ENCODE data around the gene AKAP12.
A peak's percentile ranks its signal among the peaks of the same experiment; 100 is the strongest.
"Not testable (repeated sequence)": the region's sequence is repeated elsewhere in the genome, so short reads cannot be mapped to it uniquely, and the experiment has no call there.

Gene AKAP12

GRCh38 chr6:151315661-151316060 lies 75.9 kb downstream of the AKAP12 start:
- DNase-seq (ENCODE audit: low read depth), result not testable (repeated sequence)

GRCh38 chr6:151317103-151317994 lies 77.6 kb downstream of the AKAP12 start:
- no peak for DNase-seq (ENCODE audit: low read depth)

GRCh38 chr6:151317995-151318365 lies 78.2 kb downstream of the AKAP12 start:
- DNase-seq (ENCODE audit: low read depth), result no peak

DNA sequence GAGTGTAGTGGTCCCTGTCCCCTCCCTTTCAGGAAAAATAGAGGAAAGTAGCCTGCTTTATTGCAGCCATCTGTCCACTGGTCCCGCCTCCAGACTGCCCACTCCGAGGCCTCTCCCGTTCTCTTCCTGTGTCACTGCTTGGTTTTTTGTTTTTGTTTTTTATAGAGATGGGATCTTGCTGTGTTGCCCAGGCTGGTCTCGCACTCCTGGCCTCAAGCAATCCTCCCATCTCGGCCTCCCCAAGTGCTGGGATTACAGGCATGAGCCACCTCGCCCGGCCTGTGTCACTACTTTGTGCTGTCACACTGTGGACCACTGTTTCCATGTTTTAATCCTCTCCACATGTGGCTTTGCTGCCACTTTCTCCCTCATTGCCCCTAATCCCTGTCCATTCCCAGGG lies 80.4 kb downstream of the AKAP12 start:
- no peak for DNase-seq (ENCODE audit: low read depth)

DNA sequence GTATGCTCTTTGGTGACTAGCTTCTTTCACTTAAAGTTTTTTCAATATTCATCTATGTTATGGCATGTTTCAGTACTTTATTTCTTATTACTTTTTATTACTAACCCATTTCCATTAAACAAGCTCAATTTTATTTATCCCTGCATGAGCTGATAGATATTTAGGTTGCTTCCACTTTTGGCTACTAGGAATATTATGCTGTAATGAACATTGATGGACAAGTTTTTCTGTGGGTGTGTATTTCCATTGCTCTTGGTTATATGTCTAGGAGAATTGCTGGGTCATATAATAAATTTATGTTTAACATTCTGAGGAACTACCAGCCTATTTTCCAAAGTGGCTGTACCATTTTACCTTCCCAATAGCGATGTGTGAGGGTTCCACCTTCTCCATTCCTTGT lies 81.7 kb downstream of the AKAP12 start:
- no peak for DNase-seq (ENCODE audit: low read depth)

GRCh38 chr6:151322570-151322969 lies 82.8 kb downstream of the AKAP12 start:
- DNase-seq (ENCODE audit: low read depth), result no peak

GRCh38 chr6:151323791-151324487 lies 84.2 kb downstream of the AKAP12 start:
- peak; percentile 56 for DNase-seq (ENCODE audit: low read depth)

DNA sequence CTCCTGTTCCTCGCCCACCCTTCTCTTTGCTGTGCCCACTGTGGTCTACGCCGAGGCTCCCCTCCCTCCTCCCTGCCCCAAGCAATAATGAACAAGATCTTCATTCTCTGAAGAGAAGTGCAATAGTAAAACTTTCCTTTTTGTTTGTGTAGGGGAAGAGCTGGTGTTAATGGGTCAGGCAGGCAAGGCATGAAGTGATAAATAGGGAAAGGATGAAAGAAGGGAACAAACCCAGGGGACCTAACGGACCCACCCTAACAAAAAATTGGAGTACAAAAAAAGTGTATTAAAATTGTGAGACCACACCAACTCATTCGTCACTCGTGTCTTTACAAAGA lies 84.7 kb downstream of the AKAP12 start:
- no peak for DNase-seq (ENCODE audit: low read depth)

GRCh38 chr6:151325075-151326050 lies 85.6 kb downstream of the AKAP12 start:
- no peak for DNase-seq (ENCODE audit: low read depth)

GRCh38 chr6:151326116-151326825 lies 86.5 kb downstream of the AKAP12 start:
- no peak for DNase-seq (ENCODE audit: low read depth)

GRCh38 chr6:151327101-151327500 lies 87.3 kb downstream of the AKAP12 start:
- DNase-seq (ENCODE audit: low read depth), result no peak

DNA sequence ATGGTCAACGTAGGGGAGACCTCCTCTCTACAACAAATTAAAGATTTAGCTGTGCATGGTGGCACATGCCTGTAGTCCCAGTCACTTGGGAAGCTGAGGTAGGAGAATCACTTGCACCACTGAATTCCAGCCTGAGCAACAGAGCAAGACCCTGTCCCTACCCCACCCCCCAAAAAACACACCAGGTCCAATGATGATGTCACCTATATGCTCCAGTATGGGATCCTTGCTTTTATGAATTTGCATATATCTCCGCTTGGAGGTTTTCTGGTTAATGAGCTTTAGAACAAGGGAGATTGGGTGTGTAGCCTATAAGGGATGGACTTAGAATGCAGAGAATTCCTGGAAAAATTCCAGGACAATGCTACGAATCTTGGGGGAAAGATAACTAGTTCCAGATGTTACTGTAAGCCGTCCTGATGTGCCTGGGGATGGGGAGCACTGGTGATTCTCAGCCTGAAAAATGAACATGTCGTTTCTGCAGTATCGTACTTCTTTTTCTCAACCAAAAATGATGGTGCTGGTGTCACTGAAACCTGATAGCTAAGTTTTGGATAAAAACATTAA lies 90.4 kb downstream of the AKAP12 start:
- DNase-seq (ENCODE audit: low read depth), result no peak

DNA sequence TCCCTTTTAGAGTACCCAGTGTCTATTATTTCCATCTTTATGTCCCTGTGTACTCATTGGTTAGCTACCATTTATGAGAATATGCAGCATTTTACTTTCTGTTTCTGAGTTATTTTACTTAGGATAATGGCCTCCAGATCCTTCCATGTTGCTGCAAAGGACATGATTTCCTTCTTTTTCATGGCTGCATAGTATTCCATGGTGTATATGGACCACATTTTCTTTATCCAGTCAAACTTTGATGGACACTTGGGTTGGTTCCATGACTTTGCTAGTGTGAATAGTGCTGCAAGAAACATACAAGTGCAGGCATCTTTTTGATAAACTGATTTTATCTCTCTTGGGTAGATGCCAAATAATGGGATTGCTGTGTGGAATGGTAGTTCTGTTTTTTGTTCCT lies 96.2 kb downstream of the AKAP12 start:
- DNase-seq (ENCODE audit: low read depth), result no peak

- no peak for DNase-seq (ENCODE audit: low read depth)
Measured at GRCh38 chr6:151338651-151339200, 99.0 kb downstream of the AKAP12 start.

DNA sequence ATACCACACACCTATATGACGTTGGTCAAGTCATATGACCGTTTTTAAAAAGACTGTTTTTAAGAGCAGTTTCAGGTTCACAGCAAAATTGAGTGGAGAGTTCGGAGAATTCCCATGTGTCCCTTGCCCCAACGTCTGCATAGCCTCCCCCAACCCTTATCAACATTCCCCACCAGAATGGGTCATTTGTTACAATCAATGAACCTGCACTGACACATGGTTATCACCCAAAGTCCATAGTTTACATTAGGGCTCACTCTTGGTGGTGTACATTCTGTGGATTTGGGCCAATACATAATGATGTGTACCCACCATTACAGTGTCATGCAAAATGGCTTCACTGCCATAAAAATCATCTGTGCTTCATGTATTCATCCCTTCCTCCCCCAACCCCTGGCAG lies 99.6 kb downstream of the AKAP12 start:
- DNase-seq (ENCODE audit: low read depth), result no peak

GRCh38 chr6:151340219-151340978 lies 100.6 kb downstream of the AKAP12 start:
- DNase-seq (ENCODE audit: low read depth), result no peak

GRCh38 chr6:151341476-151342195 lies 101.9 kb downstream of the AKAP12 start:
- DNase-seq (ENCODE audit: low read depth), result no peak

DNA sequence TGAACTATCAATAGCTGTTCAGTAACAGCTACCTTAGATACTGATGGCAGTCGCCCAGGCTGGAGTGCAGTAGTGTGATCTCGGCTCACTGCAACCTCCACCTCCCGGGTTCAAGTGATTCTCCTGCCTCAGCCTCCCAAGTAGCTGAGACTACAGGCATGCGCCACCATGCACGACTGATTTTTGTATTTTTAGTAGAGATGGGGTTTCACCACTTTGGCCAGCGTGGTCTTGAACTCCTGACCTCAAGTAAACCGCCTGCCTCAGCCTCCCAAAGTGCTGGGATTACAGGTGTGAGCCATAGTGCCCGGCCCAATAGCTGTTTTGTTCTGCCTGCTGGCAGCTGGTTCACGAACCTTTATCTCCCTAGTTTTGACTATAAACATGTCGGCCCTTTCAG lies 103.0 kb downstream of the AKAP12 start:
- not testable (repeated sequence) for DNase-seq (ENCODE audit: low read depth)

- no peak for DNase-seq (ENCODE audit: low read depth)
Measured at GRCh38 chr6:151349651-151350270, 110.0 kb downstream of the AKAP12 start.
